ENCODE data around the gene ZNF488. TPM values are rescaled to one million over a fixed set of nuclear protein-coding genes. Genes with fewer than 3 reads are reported as not detected.

Gene ZNF488
- polyA plus RNA-seq, 2 of the 4 experiments (the other 2 are of a cell fraction), result 4.0 to 8.3 TPM

DNA sequence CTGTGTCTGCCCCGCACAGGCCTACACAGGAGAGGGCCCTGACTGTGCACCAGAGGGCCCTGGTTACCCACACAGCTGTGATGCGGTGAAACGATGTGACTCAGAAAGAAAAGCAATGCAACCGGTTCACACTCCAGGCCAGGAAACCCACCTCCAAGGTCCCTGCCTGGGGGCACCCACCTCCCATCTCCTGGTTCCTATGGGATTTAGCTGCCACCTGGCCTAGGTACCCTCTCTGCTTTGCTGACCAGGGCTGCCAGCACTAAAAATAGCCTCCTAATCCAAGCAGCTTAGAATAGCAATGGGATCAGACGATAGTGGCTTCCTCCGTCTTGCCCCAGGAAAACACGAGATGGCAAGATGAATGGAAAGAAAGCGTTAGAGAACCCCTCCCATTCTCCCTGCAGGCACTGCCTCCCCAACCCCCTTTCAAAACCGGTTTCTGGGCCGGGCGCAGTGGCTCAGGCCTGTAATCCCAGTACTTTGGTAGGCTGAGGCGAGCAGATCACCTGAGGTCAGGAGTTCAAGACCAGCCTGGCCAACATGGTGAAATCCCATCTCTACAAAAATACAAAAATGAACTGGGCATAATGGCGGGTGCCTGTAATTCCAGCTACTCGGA is 23.6 kb downstream of the ZNF488 start:
- WGBS (ENCODE audit: missing lambda C conversion rate), result 84% methylated on average over 14 of the region's 14 CpGs
- POLR2A ChIA-PET, result no interaction called here

DNA sequence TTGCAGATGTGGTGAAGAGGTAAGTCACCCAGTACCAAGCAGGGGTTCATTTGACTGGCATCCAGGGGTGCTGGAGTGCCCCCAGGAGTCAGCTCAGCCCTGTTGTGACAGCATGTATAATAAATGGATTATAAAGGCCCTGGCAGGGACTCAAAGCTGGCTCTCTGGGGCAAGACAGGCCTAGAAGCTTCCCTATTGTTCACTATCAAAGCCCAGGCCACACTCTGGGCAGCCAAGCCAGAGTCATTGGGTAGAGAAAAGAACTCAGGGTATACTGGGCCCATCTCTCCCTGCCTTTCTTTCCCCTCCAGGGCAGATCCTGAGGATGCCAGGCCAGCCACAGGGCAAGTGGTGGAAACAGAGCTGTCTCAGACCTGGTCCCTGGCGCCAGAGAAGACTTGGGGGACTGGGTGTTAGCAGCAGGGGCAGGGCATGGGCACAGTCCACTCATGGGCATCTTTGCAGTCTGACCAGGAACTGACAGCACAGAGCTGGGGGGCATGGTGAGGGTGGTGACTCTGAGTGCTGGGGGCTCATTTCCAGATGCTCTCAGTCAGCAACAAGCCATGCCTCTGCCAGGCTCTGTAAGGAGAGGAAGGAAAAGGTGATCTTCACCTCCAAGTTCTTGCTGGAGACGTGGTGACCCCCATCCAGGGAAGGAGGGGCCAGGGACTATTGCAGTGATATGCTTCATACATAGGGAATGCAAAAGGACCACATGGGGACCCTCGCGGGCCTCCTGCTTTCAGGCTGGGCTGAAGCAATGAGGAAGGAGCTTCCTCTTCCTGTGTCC is 24.3 kb downstream of the ZNF488 start:
- no peaks in the 10 kb centered on the region for H3K4me1 ChIP-seq
- ATAC-seq, result no peak
- H3K4me2 ChIP-seq, result no peak overlapping the region
- TF ChIP-seq, protein P1, sequence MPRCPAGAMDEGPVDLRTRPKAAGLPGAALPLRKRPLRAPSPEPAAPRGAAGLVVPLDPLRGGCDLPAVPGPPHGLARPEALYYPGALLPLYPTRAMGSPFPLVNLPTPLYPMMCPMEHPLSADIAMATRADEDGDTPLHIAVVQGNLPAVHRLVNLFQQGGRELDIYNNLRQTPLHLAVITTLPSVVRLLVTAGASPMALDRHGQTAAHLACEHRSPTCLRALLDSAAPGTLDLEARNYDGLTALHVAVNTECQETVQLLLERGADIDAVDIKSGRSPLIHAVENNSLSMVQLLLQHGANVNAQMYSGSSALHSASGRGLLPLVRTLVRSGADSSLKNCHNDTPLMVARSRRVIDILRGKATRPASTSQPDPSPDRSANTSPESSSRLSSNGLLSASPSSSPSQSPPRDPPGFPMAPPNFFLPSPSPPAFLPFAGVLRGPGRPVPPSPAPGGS (IDR thresholded peaks at IDR 0.05), result no peak
- TF ChIP-seq CEBPB (IDR thresholded peaks at IDR 0.05) (no peak), CBX2 (IDR thresholded peaks at IDR 0.05; ENCODE audit: borderline replicate concordance, low read depth) (no peak), FOSL2 (IDR thresholded peaks at IDR 0.05) (no peak), FOSL2 (CRISPR knock-in tag; IDR thresholded peaks at IDR 0.05) (no peak), ZSCAN20 (CRISPR knock-in tag; IDR thresholded peaks at IDR 0.05) (no peak), SMC3 (IDR thresholded peaks at IDR 0.05) (no peak), BHLHE40 (IDR thresholded peaks at IDR 0.05; ENCODE audit: low read depth, low read length) (no peak), ZFP36 (IDR thresholded peaks at IDR 0.05; ENCODE audit: borderline replicate concordance, partially characterized antibody) (no peak), EHMT2 (IDR thresholded peaks at IDR 0.05; ENCODE audit: low read depth) (no peak), HOXB5 (CRISPR knock-in tag; IDR thresholded peaks at IDR 0.05) (no peak), HOXB13 (CRISPR knock-in tag; IDR thresholded peaks at IDR 0.05; ENCODE audit: low read depth) (no peak), ESRRA (IDR thresholded peaks at IDR 0.05; ENCODE audit: borderline replicate concordance, low read length) (no peak), HOXA7 (CRISPR knock-in tag; IDR thresholded peaks at IDR 0.05) (no peak), MAZ (IDR thresholded peaks at IDR 0.05; ENCODE audit: borderline replicate concordance, low read depth, low read length) (no peak)
- TF ChIP-seq, protein P2, sequence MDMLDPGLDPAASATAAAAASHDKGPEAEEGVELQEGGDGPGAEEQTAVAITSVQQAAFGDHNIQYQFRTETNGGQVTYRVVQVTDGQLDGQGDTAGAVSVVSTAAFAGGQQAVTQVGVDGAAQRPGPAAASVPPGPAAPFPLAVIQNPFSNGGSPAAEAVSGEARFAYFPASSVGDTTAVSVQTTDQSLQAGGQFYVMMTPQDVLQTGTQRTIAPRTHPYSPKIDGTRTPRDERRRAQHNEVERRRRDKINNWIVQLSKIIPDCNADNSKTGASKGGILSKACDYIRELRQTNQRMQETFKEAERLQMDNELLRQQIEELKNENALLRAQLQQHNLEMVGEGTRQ (IDR thresholded peaks at IDR 0.05), result no peak
- TF ChIP-seq, protein P3, sequence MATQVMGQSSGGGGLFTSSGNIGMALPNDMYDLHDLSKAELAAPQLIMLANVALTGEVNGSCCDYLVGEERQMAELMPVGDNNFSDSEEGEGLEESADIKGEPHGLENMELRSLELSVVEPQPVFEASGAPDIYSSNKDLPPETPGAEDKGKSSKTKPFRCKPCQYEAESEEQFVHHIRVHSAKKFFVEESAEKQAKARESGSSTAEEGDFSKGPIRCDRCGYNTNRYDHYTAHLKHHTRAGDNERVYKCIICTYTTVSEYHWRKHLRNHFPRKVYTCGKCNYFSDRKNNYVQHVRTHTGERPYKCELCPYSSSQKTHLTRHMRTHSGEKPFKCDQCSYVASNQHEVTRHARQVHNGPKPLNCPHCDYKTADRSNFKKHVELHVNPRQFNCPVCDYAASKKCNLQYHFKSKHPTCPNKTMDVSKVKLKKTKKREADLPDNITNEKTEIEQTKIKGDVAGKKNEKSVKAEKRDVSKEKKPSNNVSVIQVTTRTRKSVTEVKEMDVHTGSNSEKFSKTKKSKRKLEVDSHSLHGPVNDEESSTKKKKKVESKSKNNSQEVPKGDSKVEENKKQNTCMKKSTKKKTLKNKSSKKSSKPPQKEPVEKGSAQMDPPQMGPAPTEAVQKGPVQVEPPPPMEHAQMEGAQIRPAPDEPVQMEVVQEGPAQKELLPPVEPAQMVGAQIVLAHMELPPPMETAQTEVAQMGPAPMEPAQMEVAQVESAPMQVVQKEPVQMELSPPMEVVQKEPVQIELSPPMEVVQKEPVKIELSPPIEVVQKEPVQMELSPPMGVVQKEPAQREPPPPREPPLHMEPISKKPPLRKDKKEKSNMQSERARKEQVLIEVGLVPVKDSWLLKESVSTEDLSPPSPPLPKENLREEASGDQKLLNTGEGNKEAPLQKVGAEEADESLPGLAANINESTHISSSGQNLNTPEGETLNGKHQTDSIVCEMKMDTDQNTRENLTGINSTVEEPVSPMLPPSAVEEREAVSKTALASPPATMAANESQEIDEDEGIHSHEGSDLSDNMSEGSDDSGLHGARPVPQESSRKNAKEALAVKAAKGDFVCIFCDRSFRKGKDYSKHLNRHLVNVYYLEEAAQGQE (IDR thresholded peaks at IDR 0.05), result no peak
- H3K27ac ChIP-seq, result no peak overlapping the region
- FAIRE-seq, result no peak
- H3K9me3 ChIP-seq, result no peaks in the 10 kb centered on the region
- POLR2A ChIA-PET, result no interaction called here
- CTCF ChIA-PET, result interaction anchor here (0.6 to 5.0 kb wide), 11 partner anchors 10 to 47 kb away, joined by 3 to 27 read pairs (median 5); partner anchors contain the start of genes RBP3 and ZNF488
- 81% methylated on average over 4 of the region's 4 CpGs for WGBS (ENCODE audit: missing lambda C conversion rate)
- H3K4me3 ChIP-seq, result no peak overlapping the region
- DNase-seq (ENCODE audit: low read depth in 1 of 2, low spot score in 1 of 2), result no peak

More for the DNA sequence above, 23.6 kb downstream of the ZNF488 start:
- TF ChIP-seq RAD21 (conservative IDR thresholded peaks at IDR 0.05 in 1 of 2, IDR thresholded peaks at IDR 0.05 in 1 of 2) (no peak), BHLHE40 (IDR thresholded peaks at IDR 0.05; ENCODE audit: low read depth, low read length) (no peak), FOXS1 (CRISPR knock-in tag; IDR thresholded peaks at IDR 0.05) (no peak), PHF8 (IDR thresholded peaks at IDR 0.05; ENCODE audit: borderline replicate concordance, low read depth) (no peak), TP53 (CRISPR knock-in tag; IDR thresholded peaks at IDR 0.05) (no peak)
- TF ChIP-seq, protein P4, sequence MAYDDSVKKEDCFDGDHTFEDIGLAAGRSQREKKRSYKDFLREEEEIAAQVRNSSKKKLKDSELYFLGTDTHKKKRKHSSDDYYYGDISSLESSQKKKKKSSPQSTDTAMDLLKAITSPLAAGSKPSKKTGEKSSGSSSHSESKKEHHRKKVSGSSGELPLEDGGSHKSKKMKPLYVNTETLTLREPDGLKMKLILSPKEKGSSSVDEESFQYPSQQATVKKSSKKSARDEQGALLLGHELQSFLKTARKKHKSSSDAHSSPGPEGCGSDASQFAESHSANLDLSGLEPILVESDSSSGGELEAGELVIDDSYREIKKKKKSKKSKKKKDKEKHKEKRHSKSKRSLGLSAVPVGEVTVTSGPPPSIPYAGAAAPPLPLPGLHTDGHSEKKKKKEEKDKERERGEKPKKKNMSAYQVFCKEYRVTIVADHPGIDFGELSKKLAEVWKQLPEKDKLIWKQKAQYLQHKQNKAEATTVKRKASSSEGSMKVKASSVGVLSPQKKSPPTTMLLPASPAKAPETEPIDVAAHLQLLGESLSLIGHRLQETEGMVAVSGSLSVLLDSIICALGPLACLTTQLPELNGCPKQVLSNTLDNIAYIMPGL (CRISPR knock-in tag; IDR thresholded peaks at IDR 0.05; ENCODE audit: borderline replicate concordance), result no peak
- DNase-seq (ENCODE audit: low read depth in 1 of 2, low spot score in 1 of 2) (no peak), ATAC-seq (no peak), FAIRE-seq (no peak)
- Histone ChIP-seq H3K27ac (no peak overlapping the region), H3K4me2 (no peak overlapping the region), H3K4me1 (no peaks in the 10 kb centered on the region), H3K4me3 (no peak overlapping the region), H3K9me3 (no peaks in the 10 kb centered on the region)
- CTCF ChIA-PET, result interaction anchor here (0.7 to 5.0 kb wide), 10 partner anchors 8 to 82 kb away, joined by 3 to 27 read pairs (median 5); partner anchors contain the start of genes RBP3 and ZNF488

All from A549 (cell line).